Colonic mucosa (tissue), 4 donors: ENCODE results near the gene SMIM28. TPM values are rescaled to one million over a fixed set of nuclear protein-coding genes. Genes with fewer than 3 reads are reported as not detected.

Experiments used
- DNase-seq: peaks from one replicate; pipeline ENCODE4 v3.0.0-alpha.2; 2020
- H3K27ac ChIP-seq: fragments of 200-600 bp; one replicate; pipeline ENCODE4 v1.8.0; 2021
- H3K27me3 ChIP-seq: fragments of 200-600 bp; one replicate; pipeline ENCODE4 v1.8.0; 2021
- H3K36me3 ChIP-seq: fragments of 200-600 bp; one replicate; pipeline ENCODE4 v1.8.0; 2021
- H3K4me1 ChIP-seq: fragments of 200-600 bp; one replicate; pipeline ENCODE4 v1.8.0; 2021; ENCODE audit warnings: mild to moderate bottlenecking
- H3K4me3 ChIP-seq: fragments of 200-600 bp; one replicate; pipeline ENCODE4 v1.8.0; 2021
- H3K9ac ChIP-seq, 2 donors: one replicate each; pipeline ENCODE4 v1.7.0; 2013; ENCODE audit warnings: control low read depth in 2 of 2, low read depth in 2 of 2, low read length in 2 of 2
- H3K9me3 ChIP-seq: fragments of 200-600 bp; one replicate; pipeline ENCODE4 v1.8.0; 2021
- intact Hi-C: fragments of 100-400 bp; cut with DNase I; formaldehyde crosslinking; loops from one replicate; pipeline ENCODE4 v1.14.1; 2022
- total RNA-seq, 2 donors: library from RNA; stranded (reverse); fragmentation: NEBNext Ultra II Directional in 1 of 2; extraction: Animal tissue kit (Norgen Biotek cat#: 25700) in 1 of 2; gene quantifications; one replicate each; pipeline ENCODE4 v1.2.1, GENCODE V29; 2021
- TF ChIP-seq, protein P1 (sequence below): fragments of 200-600 bp; IDR thresholded peaks from one replicate; pipeline ENCODE4 v1.8.0; 2022; ENCODE audit warnings: antibody characterized with exemption, mild to moderate bottlenecking
- donor health status: healthy.
- donor health status: DM: no; HTN: no; CAD: no.
- donor health status: DM: no; HTN: no; CAD: no.

SMIM28 gene
- total RNA-seq, 2 donors from 2014 or later, result 0.29 TPM; not detected in 1

DNA sequence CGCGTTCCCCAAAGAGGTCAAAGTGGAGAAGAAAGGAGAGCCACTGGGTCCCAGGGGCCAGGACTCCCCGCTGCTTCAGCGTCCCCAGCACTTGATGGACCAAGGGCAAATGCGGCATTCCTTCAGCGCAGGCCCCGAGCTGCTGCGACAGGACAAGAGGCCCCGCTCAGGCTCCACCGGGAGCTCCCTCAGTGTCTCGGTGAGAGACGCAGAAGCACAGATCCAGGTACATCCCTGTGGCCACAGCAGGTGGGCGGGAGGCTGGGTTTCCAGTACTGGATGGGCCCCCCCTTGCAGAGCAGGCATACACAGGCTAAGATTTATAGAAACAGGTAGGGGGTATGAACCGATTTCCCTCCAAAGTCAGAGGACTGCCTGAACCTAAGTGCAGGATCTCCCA, 42.7 kb upstream of the SMIM28 start:
- Histone ChIP-seq H3K27me3 (no peaks in the 10 kb centered on the region), H3K4me3 (no peak overlapping the region), H3K36me3 (no peaks in the 10 kb centered on the region), H3K27ac (no peak overlapping the region), H3K9ac (no peak overlapping the region), H3K9me3 (no peaks in the 10 kb centered on the region), H3K4me1 (no peaks in the 10 kb centered on the region)
- TF ChIP-seq, protein P1, sequence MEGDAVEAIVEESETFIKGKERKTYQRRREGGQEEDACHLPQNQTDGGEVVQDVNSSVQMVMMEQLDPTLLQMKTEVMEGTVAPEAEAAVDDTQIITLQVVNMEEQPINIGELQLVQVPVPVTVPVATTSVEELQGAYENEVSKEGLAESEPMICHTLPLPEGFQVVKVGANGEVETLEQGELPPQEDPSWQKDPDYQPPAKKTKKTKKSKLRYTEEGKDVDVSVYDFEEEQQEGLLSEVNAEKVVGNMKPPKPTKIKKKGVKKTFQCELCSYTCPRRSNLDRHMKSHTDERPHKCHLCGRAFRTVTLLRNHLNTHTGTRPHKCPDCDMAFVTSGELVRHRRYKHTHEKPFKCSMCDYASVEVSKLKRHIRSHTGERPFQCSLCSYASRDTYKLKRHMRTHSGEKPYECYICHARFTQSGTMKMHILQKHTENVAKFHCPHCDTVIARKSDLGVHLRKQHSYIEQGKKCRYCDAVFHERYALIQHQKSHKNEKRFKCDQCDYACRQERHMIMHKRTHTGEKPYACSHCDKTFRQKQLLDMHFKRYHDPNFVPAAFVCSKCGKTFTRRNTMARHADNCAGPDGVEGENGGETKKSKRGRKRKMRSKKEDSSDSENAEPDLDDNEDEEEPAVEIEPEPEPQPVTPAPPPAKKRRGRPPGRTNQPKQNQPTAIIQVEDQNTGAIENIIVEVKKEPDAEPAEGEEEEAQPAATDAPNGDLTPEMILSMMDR, result no peak
- DNase-seq, result no peak
- intact Hi-C loops, result no loop called here

DNA sequence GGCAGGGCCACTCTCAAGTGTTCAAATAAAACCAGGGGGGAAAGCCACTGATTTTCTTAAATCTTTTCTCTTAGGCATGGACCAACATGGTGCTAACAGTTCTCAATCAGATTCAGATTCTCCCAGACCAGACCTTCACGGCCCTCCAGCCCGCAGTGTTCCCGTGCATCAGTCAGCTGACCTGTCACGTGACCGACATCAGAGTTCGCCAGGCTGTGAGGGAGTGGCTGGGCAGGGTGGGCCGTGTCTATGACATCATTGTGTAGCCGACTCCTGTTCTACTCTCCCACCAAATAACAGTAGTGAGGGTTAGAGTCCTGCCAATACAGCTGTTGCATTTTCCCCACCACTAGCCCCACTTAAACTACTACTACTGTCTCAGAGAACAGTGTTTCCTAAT, 41.5 kb upstream of the SMIM28 start:
- Histone ChIP-seq H3K27ac (no peak overlapping the region), H3K36me3 (no peaks in the 10 kb centered on the region), H3K4me3 (no peak overlapping the region), H3K27me3 (no peaks in the 10 kb centered on the region), H3K4me1 (no peaks in the 10 kb centered on the region), H3K9me3 (no peaks in the 10 kb centered on the region), H3K9ac (no peak overlapping the region)
- intact Hi-C loops, result no loop called here
- no peak for DNase-seq
- TF ChIP-seq, protein P1, result no peak

DNA sequence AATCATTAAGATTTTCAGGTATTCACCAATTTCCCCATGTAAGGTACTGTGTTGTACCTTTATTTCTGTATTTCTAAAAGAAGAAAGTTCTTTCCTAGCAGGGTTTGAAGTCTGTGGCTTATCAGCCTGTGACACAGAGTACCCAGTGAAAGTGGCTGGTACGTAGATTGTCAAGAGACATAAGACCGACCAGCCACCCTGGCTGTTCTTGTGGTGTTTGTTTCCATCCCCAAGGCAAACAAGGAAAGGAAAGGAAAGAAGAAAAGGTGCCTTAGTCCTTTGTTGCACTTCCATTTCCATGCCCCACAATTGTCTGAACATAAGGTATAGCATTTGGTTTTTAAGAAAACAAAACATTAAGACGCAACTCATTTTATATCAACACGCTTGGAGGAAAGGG, 40.6 kb upstream of the SMIM28 start:
- no peaks in the 10 kb centered on the region for H3K36me3 ChIP-seq
- intact Hi-C loops, result no loop called here

GRCh38 chr6:138339024-138339423, 38.7 kb upstream of the SMIM28 start:
- Histone ChIP-seq H3K9ac (no peak overlapping the region), H3K9me3 (no peaks in the 10 kb centered on the region), H3K27me3 (no peaks in the 10 kb centered on the region), H3K27ac (no peak overlapping the region), H3K36me3 (no peaks in the 10 kb centered on the region), H3K4me1 (no peaks in the 10 kb centered on the region), H3K4me3 (no peak overlapping the region)
- TF ChIP-seq, protein P1, result no peak
- intact Hi-C loops, result no loop called here
- no peak for DNase-seq

More for the DNA sequence above, 40.6 kb upstream of the SMIM28 start:
- Histone ChIP-seq H3K4me1 (no peaks in the 10 kb centered on the region), H3K27ac (no peak overlapping the region), H3K4me3 (no peak overlapping the region), H3K27me3 (no peaks in the 10 kb centered on the region), H3K9me3 (no peaks in the 10 kb centered on the region), H3K9ac (no peak overlapping the region)
- no peak for DNase-seq
- TF ChIP-seq, protein P1, result no peak

GRCh38 chr6:138341176-138341575, 36.5 kb upstream of the SMIM28 start:
- Histone ChIP-seq H3K27me3 (no peaks in the 10 kb centered on the region), H3K9ac (no peak overlapping the region), H3K4me1 (no peaks in the 10 kb centered on the region), H3K9me3 (no peaks in the 10 kb centered on the region), H3K4me3 (no peak overlapping the region), H3K36me3 (no peaks in the 10 kb centered on the region), H3K27ac (no peak overlapping the region)
- no peak for DNase-seq
- TF ChIP-seq, protein P1, result no peak
- intact Hi-C loops, result no loop called here

DNA sequence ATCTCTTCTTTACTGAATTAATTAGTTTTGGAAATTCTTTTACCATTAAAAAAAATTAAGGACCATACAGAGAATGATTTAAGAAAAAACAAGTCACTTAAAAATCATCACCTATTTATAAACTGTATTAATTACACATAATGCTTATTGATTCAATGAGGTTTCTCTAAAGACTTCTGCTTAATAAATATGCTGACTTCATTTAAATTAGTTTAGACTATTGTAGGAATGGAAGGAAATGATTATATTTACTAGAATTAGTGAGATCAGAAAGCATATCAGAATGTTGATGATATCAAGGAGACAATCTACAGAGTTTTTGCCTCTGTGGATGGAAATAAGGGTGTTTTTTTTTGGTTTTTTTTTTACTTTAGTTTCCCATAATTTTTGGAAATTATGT, 34.6 kb upstream of the SMIM28 start:
- Histone ChIP-seq H3K4me3 (no peak overlapping the region), H3K36me3 (no peaks in the 10 kb centered on the region), H3K27ac (no peak overlapping the region), H3K27me3 (no peaks in the 10 kb centered on the region), H3K4me1 (no peaks in the 10 kb centered on the region), H3K9me3 (no peaks in the 10 kb centered on the region), H3K9ac (no peak overlapping the region)
- TF ChIP-seq, protein P1, result no peak
- DNase-seq, result no peak
- intact Hi-C loops, result no loop called here
